Mesothelial cell of epicardium (in vitro differentiated cells): ENCODE measurements around the gene METTL1. TPM values are rescaled to one million over a fixed set of nuclear protein-coding genes. Genes with fewer than 3 reads are reported as not detected.

Experiments
- DNase-seq, 2 experiments: peaks; one replicate each; pipeline ENCODE4 v3.0.0; 2021; ENCODE audit warnings: low spot score in 2 of 2; ENCODE audit not compliant: unreplicated experiment in 2 of 2
- H3K27ac Mint-ChIP-seq: 2 replicates; pipeline ENCODE4 v1.8.0; 2021; ENCODE audit warnings: mixed read lengths
- H3K27me3 Mint-ChIP-seq: 2 replicates; pipeline ENCODE4 v1.8.0; 2021; ENCODE audit warnings: low read depth, mixed read lengths
- H3K36me3 Mint-ChIP-seq: 2 replicates; pipeline ENCODE4 v1.8.0; 2021; ENCODE audit warnings: mixed read lengths
- H3K4me1 Mint-ChIP-seq: 2 replicates; pipeline ENCODE4 v1.8.0; 2021; ENCODE audit warnings: mixed read lengths
- H3K4me3 Mint-ChIP-seq: 2 replicates; pipeline ENCODE4 v1.8.0; 2021; ENCODE audit warnings: mild to moderate bottlenecking, moderate library complexity, mixed read lengths
- H3K9me3 Mint-ChIP-seq: 2 replicates; pipeline ENCODE4 v1.8.0; 2021; ENCODE audit warnings: mixed read lengths
- microRNA-seq: library from miRNA; unstranded; fragments of <30 nt; microRNA quantifications from one replicate; pipeline ENCODE4 v1.2.0, GENCODE V29; 2021; ENCODE audit warnings: inconsistent platforms, mixed read lengths
- total RNA-seq: library from RNA; stranded (reverse); gene quantifications from 3 replicates; pipeline ENCODE4 v1.2.1, GENCODE V29; 2021
- TF ChIP-seq, protein P1 (sequence below): fragments of 200-600 bp; sonication (generic); IDR thresholded peaks from one replicate; pipeline ENCODE4 v1.5.0; 2021; ENCODE audit warnings: antibody characterized with exemption; ENCODE audit not compliant: unreplicated experiment

Gene METTL1
- total RNA-seq, 1 donor from 2014 or later: 32.3 TPM

DNA sequence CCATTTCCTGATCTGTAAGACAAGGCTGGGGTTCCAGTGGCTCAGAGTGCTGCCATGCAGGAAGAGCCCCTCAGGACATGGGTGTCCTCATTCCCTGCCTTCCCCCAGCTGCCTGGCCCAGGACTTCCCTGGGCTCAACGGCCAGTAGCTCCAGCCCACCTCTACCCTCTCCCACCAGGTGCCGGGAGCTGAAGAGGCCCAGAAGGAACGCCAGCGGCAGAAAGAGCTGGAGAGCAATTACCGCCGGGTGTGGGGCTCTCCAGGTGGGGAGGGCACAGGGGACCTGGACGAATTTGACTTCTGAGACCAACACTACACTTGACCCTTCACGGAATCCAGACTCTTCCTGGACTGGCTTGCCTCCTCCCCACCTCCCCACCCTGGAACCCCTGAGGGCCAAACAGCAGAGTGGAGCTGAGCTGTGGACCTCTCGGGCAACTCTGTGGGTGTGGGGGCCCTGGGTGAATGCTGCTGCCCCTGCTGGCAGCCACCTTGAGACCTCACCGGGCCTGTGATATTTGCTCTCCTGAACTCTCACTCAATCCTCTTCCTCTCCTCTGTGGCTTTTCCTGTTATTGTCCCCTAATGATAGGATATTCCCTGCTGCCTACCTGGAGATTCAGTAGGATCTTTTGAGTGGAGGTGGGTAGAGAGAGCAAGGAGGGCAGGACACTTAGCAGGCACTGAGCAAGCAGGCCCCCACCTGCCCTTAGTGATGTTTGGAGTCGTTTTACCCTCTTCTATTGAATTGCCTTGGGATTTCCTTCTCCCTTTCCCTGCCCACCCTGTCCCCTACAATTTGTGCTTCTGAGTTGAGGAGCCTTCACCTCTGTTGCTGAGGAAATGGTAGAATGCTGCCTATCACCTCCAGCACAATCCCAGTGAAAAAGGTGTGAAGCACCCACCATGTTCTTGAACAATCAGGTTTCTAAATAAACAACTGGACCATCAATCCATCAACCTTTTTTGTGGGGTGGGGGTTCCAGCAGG is 51.0 kb downstream of the METTL1 start:
- TF ChIP-seq, protein P1, sequence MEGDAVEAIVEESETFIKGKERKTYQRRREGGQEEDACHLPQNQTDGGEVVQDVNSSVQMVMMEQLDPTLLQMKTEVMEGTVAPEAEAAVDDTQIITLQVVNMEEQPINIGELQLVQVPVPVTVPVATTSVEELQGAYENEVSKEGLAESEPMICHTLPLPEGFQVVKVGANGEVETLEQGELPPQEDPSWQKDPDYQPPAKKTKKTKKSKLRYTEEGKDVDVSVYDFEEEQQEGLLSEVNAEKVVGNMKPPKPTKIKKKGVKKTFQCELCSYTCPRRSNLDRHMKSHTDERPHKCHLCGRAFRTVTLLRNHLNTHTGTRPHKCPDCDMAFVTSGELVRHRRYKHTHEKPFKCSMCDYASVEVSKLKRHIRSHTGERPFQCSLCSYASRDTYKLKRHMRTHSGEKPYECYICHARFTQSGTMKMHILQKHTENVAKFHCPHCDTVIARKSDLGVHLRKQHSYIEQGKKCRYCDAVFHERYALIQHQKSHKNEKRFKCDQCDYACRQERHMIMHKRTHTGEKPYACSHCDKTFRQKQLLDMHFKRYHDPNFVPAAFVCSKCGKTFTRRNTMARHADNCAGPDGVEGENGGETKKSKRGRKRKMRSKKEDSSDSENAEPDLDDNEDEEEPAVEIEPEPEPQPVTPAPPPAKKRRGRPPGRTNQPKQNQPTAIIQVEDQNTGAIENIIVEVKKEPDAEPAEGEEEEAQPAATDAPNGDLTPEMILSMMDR: no peak
- no peak overlapping the region for H3K27ac Mint-ChIP-seq
- peaks cover under 1% of the 10 kb centered on the region for H3K4me1 Mint-ChIP-seq
- H3K4me3 Mint-ChIP-seq: no peak overlapping the region
- peaks cover 32% of the 10 kb centered on the region for H3K27me3 Mint-ChIP-seq
- peak in 1 of 2 experiments; percentile 5 for DNase-seq
- H3K9me3 Mint-ChIP-seq: no peaks in the 10 kb centered on the region
- peaks cover 26% of the 10 kb centered on the region for H3K36me3 Mint-ChIP-seq

DNA sequence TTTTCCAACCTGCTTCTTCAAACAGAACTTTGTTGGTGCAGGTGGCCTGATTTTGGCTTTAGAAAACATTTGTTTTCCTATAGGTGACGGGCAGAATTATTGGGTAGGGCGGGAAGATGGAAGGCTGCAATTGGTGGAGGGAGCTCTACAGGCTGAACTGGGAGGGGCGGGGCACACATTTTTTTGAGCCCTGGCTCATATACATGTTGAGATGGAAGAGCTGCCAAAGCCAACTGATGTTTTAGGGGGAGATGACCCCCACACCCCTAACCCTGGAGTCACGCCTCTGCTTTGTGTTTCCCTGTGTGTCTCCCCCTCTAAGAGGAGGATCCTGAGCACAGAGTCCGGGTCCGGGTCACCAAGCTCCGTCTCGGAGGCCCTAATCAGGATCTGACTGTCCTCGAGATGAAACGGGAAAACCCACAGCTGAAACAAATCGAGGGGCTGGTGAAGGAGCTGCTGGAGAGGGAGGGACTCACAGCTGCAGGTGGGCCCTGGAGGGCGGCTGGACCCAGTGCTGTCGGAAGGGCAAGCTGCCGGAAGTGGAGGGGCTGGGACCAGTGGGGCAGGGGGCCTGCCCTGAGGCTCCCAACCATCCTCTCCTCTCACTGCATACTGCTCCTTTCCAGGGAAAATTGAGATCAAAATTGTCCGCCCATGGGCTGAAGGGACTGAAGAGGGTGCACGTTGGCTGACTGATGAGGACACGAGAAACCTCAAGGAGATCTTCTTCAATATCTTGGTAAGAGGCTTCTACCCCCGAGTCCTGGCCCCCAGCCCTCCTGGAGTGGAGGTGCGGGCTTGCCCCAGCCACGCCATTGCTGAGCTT is 51.9 kb downstream of the METTL1 start:
- Mint-ChIP-seq H3K4me3 (no peak overlapping the region), H3K27me3 (peaks cover 24% of the 10 kb centered on the region), H3K27ac (no peak overlapping the region), H3K9me3 (no peaks in the 10 kb centered on the region), H3K4me1 (no peaks in the 10 kb centered on the region), H3K36me3 (peaks cover 30% of the 10 kb centered on the region)
- TF ChIP-seq, protein P1: no peak
- peak in 1 of 2 experiments; percentile 20 for DNase-seq

DNA sequence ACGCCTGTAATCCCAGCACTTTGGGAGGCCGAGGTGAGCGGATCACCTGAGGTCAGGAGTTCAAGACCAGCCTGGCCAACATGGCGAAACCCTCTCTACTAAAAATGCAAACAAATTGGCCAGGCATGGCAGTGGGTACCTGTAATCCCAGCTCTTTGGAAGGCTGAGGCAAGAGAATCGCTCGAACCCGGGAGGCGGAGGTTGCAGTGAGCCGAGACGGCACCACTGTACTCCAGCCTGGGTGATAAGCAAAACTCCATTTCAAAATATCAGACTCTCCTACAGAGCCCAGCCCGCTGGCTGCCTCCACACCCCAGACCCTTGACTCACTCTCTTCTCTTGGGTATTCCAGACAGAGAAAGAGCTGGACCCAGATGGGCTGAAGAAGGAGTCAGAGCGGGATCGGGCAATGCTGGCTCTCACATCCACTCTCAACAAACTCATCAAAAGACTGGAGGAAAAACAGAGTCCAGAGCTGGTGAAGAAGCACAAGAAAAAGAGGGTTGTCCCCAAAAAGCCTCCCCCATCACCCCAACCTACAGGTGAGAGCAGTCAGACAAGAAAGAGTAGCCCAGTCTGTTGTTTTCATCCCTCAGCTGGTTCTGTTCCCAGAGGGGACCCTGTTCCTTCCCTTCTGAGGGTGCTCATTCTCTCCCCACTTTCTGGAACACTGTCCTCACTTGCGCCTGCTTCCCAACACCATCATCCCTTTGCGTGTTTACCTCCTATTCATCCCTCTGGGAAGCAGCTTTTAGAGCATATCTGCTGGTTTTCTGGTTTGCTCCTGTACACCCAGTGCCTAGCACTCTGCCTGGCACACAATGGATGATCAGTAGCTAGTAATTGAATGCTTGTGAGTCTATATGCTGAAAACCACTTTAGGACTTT is 53.0 kb downstream of the METTL1 start:
- H3K27ac Mint-ChIP-seq: no peak overlapping the region
- H3K36me3 Mint-ChIP-seq: peaks cover 30% of the 10 kb centered on the region
- H3K4me1 Mint-ChIP-seq: no peaks in the 10 kb centered on the region
- H3K27me3 Mint-ChIP-seq: peaks cover 13% of the 10 kb centered on the region
- TF ChIP-seq, protein P1: no peak
- DNase-seq: peak in 1 of 2 experiments; percentile 25
- H3K4me3 Mint-ChIP-seq: no peak overlapping the region
- no peaks in the 10 kb centered on the region for H3K9me3 Mint-ChIP-seq

Small RNAs within 50 kb of the gene (microRNA-seq; reads per million reads assigned to microRNA genes)
- not detected for gene MIR6759

Other genes with a start within 250 kb of the METTL1 start
- gene MBD6, start 249.3 kb downstream of the METTL1 start, total RNA-seq: 113 to 121 TPM (median 118 TPM) in 3 replicates
- 102 to 103 TPM (median 102 TPM) in 3 replicates for gene DCTN2, start 224.9 kb downstream of the METTL1 start, total RNA-seq
- 0.40 to 0.69 TPM (median 0.59 TPM) in 3 replicates for gene KIF5A, start 222.1 kb downstream of the METTL1 start, total RNA-seq
- 23.4 to 24.2 TPM (median 23.7 TPM) in 3 replicates for gene PIP4K2C, start 180.9 kb downstream of the METTL1 start, total RNA-seq
- gene DTX3, start 167.3 kb downstream of the METTL1 start, total RNA-seq: 88.3 to 93.6 TPM (median 90.0 TPM) in 3 replicates
- gene ARHGEF25, start 160.7 kb downstream of the METTL1 start, total RNA-seq: 60.4 to 65.0 TPM (median 62.4 TPM) in 3 replicates
- 0.34 to 0.78 TPM (median 0.35 TPM) in 3 replicates for gene B4GALNT1, start 138.9 kb downstream of the METTL1 start, total RNA-seq
- 160 to 167 TPM (median 166 TPM) in 3 replicates for gene OS9, start 78.0 kb downstream of the METTL1 start, total RNA-seq
- 2.0 to 2.8 TPM (median 2.2 TPM) in 3 replicates for gene AGAP2, start 33.4 kb downstream of the METTL1 start, total RNA-seq
- gene TSPAN31, start 27.1 kb downstream of the METTL1 start, total RNA-seq: 33.2 to 35.2 TPM (median 34.6 TPM) in 3 replicates
- 171 to 177 TPM (median 175 TPM) in 3 replicates for gene CDK4, start 19.8 kb downstream of the METTL1 start, total RNA-seq
- 11.0 to 13.2 TPM (median 12.7 TPM) in 3 replicates for gene MARCHF9, start 17.0 kb downstream of the METTL1 start, total RNA-seq
- gene CYP27B1, start 5.0 kb downstream of the METTL1 start, total RNA-seq: 3.3 to 4.7 TPM (median 4.0 TPM) in 3 replicates
- gene EEF1AKMT3, start 509 bp upstream of the METTL1 start, total RNA-seq: 8.7 to 10.5 TPM (median 10.5 TPM) in 3 replicates
- gene TSFM, start 10.7 kb upstream of the METTL1 start, total RNA-seq: 23.4 to 31.6 TPM (median 26.2 TPM) in 3 replicates
- 4.0 to 5.3 TPM (median 4.7 TPM) in 3 replicates for gene AVIL, start 46.6 kb upstream of the METTL1 start, total RNA-seq
- 210 to 218 TPM (median 216 TPM) in 3 replicates for gene CTDSP2, start 74.6 kb upstream of the METTL1 start, total RNA-seq
- 4.5 to 5.5 TPM (median 4.8 TPM) in 3 replicates for gene ATP23, start 169.5 kb upstream of the METTL1 start, total RNA-seq